M059J (cell line): ENCODE results near the gene MAP6. TPM values are rescaled to one million over a fixed set of nuclear protein-coding genes. Genes with fewer than 3 reads are reported as not detected.

ENCODE experiments used
- DNase-seq: peaks from one replicate; pipeline ENCODE4 v3.0.0-alpha.2; 2012; ENCODE audit warnings: low read depth
- total RNA-seq: library from RNA; depleted of rRNA; stranded (reverse); fragments of >200 nt; shearing (Covaris generic); gene quantifications from 2 replicates; pipeline ENCODE4 v1.2.3, GENCODE V29; 2014

Gene MAP6
- total RNA-seq, 1 experiment from 2014 or later, result 0.32 TPM

- peak; percentile 34 for DNase-seq
Observed at GRCh38 chr11:75667255-75667830, 1.5 kb downstream of the MAP6 start.

- no peak for DNase-seq
Observed at GRCh38 chr11:75665990-75666389, 2.8 kb downstream of the MAP6 start.

GRCh38 chr11:75665126-75665525 is 3.7 kb downstream of the MAP6 start:
- DNase-seq, result no peak

- no peak for DNase-seq
Observed at GRCh38 chr11:75664389-75664788, 4.4 kb downstream of the MAP6 start.

- no peak for DNase-seq
Observed at GRCh38 chr11:75663808-75664207, 5.0 kb downstream of the MAP6 start.

- DNase-seq, result no peak
Observed at GRCh38 chr11:75659836-75660235, 9.0 kb downstream of the MAP6 start.

GRCh38 chr11:75656044-75656727 is 12.7 kb downstream of the MAP6 start:
- no peak for DNase-seq

GRCh38 chr11:75655605-75656004 is 13.2 kb downstream of the MAP6 start:
- DNase-seq, result no peak

- peak; percentile 75 for DNase-seq
Observed at GRCh38 chr11:75654314-75654713, 14.5 kb downstream of the MAP6 start.

GRCh38 chr11:75653532-75653931 is 15.3 kb downstream of the MAP6 start:
- no peak for DNase-seq

GRCh38 chr11:75652936-75653335 is 15.9 kb downstream of the MAP6 start:
- no peak for DNase-seq

- DNase-seq, result no peak
Observed at GRCh38 chr11:75651218-75651617, 17.6 kb downstream of the MAP6 start.

GRCh38 chr11:75650167-75650723 is 18.6 kb downstream of the MAP6 start:
- no peak for DNase-seq

GRCh38 chr11:75644946-75645345 is 23.9 kb downstream of the MAP6 start:
- no peak for DNase-seq

GRCh38 chr11:75644370-75644769 is 24.5 kb downstream of the MAP6 start:
- no peak for DNase-seq

GRCh38 chr11:75642402-75643113 is 26.3 kb downstream of the MAP6 start:
- no peak for DNase-seq

- DNase-seq, result peak; percentile 71
Observed at GRCh38 chr11:75639762-75640181, 29.1 kb downstream of the MAP6 start.

- no peak for DNase-seq
Observed at GRCh38 chr11:75637998-75638397, 30.8 kb downstream of the MAP6 start.

GRCh38 chr11:75635066-75635862 is 33.6 kb downstream of the MAP6 start:
- no peak for DNase-seq

- no peak for DNase-seq
Observed at GRCh38 chr11:75633409-75634066, 35.3 kb downstream of the MAP6 start.

- DNase-seq, result no peak
Observed at GRCh38 chr11:75632962-75633361, 35.9 kb downstream of the MAP6 start.
